Stimulated activated CD8-positive, alpha-beta memory T cell treated with anti-CD3 and anti-CD28 coated beads, Interleukin-15, amount 100 ng/mL, for 1 hour (primary cell): Measurements from ENCODE around the gene SEMA5B.

Experiments used
- DNase-seq: peaks from one replicate; pipeline ENCODE4 v3.0.0-alpha.2; 2020; ENCODE audit warnings: low read depth

The SEMA5B gene

DNA sequence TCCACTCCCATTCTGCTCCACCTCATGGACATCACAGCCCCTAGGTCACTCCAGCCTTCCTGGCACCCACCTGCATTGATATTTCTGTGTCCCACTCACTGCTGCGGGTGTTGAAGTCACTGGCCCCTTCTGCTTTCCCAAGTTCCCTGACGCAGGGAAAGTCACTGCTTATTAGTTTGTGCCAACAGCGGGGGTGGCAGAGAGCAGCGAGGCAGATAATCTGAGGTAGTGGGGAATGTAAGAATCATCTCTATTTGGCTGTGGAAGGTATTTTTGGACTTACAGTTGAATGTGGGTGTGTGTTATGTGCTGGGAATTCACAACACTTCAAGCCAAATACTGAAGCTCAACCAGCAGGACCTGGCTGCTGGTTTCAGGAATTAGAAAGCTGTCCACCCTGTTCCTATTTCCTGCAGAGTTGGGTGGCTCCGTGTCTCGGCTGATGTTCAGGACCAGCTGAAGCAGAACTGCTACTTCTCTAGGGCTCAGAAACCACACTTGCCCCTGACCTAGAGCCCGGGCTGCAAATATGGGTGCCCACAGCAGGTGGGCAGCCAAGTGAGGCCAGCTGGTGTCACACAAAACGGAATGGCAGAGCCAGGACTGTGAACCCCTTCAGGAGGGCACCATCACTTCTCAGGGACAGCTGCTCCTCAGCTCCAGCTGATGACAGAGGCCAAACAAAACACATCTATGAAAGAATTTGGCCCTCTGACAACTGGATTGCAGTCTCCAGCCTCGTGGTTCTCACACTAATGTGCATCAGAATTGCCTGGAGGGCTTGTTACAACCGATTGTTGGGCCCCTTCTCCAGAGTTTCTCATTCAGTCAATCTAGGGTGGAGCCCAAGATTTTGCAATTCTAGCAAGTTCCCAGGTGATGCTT lies 57.7 kb downstream of the SEMA5B start:
- no peak for DNase-seq

DNA sequence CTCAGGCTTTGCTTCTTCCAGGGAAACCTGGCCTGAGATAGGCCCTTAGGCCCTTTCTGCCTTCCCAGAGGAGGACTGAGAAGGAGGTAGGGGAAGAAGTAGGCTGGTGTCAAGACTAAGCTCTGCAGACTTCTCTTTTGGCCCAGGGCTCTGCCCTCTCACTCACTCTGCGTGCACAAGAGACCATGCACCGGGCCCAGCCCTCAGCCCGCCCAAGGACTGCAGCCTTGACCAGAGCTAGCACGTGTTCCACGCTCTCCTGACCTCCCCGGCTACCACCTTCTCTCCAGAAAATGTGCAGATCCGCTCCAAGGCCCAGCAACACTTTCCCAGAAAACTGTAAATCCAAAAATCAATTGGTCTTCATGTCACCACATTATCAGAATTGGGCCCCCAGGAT lies 59.8 kb downstream of the SEMA5B start:
- DNase-seq: no peak

DNA sequence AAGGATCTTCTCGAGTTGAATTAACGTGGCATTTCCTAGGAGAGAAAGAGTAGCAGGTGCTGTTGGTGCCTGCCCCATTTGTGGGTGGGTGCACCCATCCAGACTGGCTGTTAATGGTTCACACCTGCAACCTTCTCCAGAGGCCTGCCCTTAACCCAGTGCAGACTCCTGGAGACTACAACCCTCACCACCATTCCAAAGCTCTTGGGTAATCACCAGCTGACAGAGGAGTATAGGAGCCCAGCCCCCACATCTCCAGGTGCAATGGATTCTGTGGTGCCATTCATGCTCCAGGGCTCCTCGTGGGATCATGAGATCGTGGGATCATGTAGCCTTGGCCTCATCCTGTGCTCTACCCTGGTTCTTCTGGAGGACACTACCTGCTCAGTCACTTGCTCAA lies 60.2 kb downstream of the SEMA5B start:
- DNase-seq: no peak

DNA sequence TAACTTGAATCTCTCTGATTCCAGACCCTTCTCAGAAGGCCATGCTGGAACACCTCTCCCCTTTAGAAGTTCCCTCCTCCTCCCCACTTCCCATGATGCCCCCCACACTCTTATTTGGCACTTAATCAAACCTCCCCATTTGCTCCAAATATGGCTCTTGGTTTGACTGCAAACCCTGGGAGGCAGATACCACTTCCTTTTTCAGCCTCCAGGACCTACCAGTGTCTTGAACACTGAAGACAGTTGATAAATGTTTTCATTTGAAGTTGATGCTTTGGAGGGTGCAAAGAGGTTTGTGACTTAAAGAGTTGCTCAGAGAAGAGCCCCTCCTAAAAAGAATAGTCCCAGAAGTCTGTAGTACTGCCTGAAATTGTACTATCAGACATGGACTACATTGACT lies 61.5 kb downstream of the SEMA5B start:
- no peak for DNase-seq

DNA sequence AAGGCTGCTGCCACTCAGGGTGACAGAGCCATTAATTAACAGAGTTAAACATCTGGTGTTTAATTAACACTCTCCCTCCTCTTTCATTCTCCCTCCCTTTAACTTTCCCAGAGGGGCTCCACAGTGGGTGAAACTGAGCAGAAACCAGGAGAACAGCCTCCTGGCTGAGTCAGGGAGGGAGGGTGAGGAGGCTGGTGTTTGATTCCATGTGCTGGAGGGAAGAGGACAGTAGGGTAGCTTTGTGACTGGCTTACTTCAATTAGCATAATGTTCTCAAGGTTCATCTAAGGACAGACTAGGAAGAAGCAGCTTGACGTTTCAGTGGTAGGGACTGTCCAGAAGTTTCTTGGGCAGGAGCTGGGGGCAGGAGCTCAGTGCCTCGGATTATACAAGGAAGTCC lies 62.8 kb downstream of the SEMA5B start:
- no peak for DNase-seq

DNA sequence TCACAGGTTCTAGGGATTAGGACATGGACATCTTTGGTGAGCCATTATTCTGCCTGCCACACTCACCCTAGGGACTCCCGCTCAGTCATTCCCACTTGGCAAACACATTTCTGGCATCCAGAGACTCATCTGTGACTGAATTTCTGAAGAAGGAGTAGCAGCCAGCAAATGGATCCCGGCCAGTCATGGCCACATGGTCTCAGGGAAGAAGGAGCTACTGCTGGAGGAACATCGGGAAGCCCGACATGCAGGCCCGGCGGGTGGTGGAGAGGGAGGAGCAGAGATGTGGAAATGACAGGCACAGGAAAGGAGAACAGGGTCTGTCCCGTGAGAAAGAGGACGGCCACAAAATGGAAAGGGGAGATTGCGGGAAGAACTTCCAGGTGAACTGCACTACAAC lies 65.4 kb downstream of the SEMA5B start:
- DNase-seq: no peak

DNA sequence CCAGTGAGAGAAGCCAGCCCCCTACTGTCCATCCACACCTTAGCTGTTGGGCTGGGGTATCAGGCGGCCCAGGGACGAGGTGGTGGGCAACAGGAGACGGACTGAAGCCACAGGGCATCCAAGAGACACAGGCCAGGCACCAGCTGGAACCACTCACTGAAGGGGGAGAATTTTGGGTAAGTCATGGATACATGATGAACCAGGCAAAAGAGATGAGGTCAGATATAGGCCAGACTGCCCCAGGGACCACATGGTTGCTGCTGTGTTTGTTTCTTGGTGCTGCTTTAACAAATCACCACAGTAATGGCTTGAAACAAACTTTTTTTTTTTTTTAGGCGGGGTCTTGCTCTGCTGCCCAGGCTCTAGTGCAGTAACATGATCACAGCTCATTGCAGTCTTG lies 66.4 kb downstream of the SEMA5B start:
- DNase-seq: no peak

DNA sequence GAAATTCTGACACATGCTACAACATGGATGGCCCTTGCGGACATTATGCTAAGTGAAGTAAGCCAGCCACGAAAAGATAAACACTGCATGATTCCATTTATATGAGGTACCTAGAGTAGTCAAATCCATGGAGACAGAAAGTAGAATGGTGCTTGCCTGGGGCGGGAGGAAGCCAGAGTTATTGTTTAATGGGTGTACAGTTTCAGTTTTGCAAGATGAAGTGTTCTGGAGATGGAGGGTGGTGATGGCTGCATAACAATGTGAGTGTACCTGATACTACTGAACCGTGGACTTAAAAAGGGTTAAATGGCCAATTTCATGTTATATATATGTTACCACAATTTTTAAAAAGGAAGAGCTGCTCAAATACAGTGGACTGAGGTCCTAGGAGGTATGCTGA lies 66.9 kb downstream of the SEMA5B start:
- no peak for DNase-seq

DNA sequence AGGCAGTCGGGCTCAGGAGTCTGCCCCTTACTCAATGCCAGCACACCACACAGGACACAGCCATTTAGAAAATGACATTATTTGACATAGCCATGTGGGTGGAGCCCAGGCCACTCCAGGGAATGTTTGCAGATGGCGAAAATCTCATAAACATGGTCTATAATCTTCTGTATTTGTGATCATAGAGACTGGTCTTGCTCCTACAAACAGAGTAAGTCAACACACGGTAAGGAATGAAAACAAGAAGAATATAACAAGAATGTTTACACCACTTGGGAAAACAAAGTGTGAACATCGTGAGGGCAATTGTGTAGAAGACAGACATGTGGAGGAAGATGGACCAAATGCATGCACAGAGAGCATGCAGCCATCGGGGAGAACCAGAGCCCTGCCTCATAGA lies 68.2 kb downstream of the SEMA5B start:
- no peak for DNase-seq

DNA sequence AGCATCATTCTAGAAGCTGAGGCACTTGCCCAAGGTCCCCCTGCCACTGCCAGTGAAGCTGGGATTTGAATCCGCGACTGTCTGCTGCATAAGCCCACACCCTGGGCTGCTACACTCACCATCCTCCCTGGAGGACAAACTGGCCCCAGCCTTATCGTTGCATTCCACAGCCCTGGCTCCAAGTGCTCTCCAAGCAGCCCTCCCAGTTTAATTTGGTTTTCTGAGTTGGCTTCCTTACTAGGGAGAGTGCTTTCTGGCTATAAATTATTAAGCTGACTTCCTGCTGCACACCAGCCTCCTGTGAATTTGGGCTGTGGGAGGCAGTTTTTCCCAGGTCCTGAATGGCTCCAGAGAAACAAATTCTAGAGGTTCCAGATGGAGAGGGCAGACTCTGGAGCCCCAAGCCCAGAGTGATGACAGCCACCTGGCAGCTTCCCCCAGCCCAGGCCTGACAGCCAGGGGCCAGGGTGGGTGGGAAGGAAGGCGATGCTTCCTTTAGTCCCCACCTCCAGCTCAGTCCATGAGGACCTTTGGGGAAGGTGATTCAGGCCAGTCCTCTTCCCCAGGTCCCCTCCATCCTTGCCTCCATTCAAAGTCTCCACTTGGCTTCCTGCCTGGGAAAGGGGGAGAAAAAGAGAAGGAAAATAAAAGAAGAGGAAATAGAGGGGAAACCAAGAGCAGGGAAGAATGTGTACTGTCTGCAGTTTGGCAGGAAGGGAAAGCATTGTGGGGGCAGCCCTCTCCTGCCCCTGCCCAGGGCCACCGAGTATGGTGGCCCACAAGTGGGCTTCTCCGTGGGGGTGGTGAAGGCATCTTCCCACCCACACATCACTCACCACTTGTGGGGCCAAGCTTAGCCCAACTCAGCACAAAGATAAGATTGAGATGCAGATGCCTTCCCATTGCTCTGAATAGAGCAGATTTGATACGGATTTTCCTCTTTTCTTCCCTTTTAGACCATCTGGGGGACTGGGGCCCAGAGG lies 69.6 kb downstream of the SEMA5B start:
- DNase-seq: no peak

DNA sequence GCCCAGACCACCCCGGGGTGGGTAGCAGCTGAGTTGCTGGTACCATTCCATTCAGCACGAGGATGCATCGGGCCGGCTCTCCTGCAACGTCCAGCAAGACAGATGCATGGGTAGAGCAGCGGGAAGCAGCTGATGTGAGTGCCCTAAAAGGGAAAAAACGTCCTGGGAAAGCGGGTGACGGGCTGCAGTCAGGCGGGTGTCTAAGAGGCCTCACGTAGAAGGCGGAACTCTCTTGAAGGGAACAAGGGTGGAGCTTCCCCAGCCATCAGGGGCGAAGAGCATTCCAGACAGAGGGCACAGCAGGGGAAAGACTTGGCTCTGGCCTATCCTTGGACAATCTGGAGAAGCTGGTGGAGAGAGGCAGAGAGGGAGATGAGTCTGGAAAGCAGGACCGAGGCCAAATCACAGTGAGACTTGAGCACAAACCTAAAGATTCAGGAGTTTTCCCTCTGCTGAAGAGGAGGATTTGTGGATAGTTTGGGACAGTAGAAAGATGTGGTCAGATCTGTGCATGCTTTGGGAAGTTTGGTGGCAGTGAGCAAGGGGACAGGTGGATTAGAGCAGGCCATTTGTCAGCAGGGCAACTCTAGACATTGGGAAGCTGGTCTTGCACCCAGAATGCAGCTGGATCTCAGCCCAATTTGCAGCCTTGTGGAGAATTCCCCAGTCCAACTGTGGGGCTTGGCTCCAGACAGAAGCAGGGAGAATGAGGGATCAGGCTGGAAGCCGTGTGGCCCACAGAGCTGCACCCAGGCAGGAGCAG lies 70.7 kb downstream of the SEMA5B start:
- DNase-seq: no peak

DNA sequence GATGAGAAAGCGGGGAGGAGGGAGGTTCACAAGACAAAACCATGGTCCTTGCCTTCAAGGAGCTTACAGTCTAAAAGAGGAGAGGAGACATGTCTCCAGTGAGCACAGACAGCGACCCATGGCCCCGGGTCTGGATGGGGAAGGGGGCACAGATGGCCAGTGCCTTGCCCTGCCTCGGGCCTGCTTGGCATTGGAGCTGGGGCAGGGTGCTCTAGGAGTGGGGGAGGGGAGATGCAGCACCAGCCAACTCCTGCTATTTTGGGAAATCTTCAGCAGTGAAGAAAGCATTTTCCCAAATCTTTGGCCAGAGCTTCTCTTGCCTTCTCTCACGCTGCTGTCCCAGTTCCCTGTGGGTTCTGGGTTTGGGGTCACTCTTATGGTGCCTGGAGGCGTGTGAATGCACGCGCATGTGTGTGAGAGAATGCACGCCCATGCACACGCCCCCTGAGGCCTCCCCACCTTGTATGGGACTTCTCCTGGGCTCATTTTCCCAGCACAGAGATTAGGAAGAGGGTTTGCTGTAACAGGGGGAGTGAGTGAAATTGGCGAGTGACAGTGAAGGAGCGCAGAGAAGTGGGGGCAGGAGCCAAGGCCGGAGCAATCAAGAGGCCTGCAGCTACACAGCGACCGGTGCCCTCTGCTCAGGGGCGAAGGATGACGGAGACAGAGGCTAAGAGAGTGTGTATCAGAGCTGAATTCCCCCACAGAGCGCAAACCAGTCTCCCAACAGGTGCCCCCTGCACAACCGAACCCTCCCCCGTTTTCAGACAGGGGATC lies 71.5 kb downstream of the SEMA5B start:
- DNase-seq: no peak

DNA sequence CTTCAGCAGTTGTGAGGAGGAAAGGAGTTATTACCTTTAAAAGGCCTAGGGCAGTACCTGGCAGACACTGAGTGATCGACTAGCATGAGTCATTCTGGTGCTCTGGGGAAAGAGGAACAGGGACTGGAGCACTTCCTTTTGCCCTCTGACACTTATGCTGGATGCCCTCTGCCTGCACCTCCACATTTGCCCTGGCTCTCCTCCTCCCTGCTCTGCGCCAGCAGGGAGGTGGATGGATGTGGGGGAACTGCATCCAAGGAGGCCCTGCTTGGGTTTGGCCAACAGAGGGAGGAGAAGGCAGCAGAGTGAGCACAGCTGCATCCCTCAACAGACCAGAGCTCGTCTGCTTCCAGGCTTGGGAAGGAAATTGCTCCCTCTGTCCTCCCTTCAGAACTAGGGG lies 75.0 kb downstream of the SEMA5B start:
- no peak for DNase-seq

DNA sequence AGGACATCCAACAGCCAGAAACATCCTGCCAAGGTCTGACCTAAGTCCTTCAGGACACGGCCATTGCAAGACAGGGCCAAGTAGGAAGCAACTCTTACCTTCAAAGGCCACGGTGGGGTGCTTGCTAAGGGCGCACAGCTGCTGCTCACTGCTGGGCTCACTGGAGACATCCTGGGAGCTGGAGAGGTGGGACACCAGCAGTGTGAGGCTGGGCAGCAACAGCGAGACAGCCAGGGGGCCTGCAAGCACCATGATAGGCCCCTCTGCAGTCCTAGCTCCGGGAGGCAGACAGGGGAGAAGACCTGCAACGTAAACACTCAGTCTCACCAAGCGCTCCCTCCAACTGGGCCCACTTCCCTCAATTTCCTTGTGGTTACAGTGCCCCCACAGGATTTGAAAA lies 79.2 kb downstream of the SEMA5B start:
- no peak for DNase-seq

DNA sequence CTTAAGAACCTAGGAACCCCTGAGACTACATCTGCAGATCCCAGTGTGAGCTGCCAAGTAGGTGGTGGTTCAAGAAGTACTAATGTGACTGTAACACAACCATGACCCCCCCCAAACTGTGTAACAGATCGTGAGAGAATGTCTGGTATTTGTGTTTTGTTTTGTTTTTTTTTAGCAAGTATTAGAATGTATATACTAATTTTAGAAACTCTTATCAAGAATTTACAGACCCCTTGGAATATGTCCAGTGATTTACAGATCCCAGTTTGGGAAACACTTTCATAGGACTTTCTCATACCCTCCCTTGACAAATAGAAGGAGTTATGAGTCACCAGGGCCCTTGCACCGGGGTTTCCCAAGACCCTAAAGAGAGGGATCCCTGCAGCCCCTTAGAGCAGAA lies 79.8 kb downstream of the SEMA5B start:
- no peak for DNase-seq

DNA sequence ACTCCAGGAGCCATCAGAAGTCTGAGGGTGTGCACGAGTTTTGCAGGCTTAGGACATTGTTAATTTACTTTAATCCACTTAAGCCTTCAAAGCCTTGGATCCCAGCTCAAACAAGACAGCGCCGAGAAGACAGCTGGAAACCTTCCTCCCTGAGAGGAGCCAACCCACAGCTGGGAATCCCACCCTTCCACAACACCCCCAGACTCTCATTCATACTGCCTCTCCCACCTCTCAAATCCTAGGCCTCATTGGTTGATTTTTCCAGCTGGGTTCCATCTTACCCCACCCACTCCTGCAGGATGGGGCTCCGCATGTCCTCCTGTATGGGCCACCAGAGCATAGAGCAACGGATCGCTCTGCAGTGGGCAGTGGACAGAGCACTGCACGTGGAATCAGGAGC lies 80.4 kb downstream of the SEMA5B start:
- no peak for DNase-seq

DNA sequence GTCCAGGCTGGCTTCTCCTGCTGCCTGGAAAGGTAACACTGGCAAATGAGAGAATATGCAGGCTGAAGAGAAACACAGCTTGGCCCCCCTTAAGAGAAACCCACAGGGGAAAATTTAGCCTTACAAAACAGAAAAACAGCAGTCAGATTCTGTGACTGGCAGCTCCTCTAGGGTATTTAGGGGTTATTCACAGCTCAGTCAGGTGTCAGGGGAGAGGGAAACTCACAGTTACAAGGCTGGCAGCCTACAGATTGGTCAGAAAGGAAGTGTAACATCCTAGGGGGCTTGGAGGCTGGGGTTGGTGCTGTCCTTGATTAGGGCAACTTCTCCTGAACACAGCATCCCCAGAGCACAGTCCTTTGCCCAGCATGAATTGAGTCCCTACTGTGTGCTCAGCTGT lies 81.4 kb downstream of the SEMA5B start:
- DNase-seq: no peak

DNA sequence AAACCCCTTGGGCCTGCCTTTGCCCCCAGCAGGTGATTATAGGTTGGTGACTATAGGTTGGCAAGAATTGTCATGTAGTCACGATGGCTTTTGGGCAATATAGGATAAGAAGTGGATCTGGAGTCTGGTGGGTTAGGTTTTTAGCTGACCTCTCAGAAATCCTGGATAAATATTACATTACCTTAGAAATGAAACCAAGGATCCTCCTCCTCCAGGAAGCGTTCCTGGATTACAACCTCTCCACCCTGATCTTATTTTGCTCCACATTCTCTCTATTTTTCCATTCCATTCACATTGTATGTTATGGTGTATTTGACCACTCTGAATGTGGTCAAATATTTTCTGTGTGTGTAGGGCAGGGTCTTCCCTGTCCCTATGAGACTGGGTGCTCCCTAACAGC lies 82.3 kb downstream of the SEMA5B start:
- no peak for DNase-seq

DNA sequence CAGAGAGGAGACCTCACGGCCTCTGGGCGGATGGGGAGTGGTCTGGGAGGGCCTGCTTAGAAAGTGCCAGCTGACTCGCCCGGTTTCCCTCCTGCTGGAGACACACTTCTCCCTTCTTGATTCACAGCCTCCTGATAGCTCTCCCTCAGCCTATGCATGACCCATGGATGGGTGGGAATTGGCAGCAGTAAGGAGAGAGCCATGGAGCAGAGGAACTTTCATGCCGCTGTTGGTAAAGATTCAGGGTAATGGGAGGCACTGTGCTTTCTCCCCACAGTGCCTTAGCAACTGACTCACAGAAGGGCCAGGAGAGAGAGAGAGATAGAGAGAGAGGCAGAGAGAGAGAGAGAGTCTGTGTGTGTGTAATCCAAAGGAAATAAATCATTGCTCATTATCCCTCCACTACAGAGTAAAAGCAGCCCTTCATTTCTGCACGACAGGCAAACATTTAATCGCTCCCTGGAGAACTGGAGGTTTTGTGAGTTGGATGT lies 82.8 kb downstream of the SEMA5B start:
- no peak for DNase-seq

DNA sequence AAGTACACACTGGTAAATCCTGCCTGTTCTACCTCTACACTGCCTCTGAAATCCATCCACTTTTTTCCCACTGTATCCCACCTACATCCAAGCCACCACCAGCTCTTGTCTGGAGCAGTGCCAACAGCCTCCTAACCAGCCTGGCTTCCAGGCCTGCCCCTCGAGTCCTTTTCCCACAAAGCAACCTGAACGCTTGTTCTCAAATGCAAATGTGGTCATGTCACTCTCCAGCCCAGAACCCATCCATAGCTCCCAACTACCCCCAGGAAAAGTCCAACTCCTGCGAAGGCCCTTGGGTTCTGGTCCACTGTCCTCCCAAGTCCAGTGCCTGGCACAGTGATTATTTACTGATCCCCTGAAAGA lies 83.8 kb downstream of the SEMA5B start:
- DNase-seq: no peak
